ENCODE data around the gene NTM.

The NTM gene

DNA sequence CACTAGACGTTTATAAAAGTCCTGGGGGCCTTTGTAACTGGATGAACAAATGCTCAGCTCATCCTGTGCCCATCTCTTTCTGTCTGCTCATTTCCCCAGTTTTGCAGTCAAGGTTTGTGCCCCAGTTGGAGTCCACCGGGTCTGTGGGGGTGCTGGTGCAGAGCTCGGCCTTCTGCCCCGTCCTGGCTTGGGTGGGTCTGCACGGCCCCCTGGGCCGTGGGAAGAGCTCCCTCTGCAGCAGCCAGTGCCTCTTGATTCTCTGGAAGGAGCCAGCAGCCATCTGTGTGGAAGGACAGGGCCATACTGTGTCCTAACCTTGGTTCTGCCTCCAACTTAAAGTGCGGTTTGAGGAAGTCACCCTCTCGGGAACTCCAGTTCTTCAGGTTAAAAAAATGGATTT is 140.2 kb downstream of the NTM start:
- no peak for DNase-seq

DNA sequence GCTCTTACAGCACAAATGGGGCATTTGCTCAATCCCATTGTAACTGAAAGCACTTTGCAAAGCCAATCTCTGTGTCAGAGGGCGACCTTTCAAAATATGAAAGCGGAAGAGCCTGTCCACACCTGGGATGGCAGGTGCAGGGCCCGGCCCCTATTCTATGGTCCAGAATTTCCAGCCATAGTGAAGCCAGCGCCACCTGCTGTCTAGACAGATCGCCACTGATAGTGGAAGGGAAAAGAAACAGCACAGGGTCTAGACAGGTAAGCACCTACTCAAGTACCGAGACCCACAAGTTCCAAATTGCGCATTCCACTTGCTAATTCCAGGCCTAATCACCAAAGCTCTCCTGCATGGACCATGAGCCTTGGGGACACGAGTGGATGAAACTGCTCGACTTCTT is 141.4 kb downstream of the NTM start:
- no peak for DNase-seq

GRCh38 chr11:131512228-131512627 is 141.8 kb downstream of the NTM start:
- no peak for DNase-seq

GRCh38 chr11:131514062-131514461 is 143.6 kb downstream of the NTM start:
- DNase-seq = no peak

GRCh38 chr11:131518305-131518838 is 148.0 kb downstream of the NTM start:
- no peak for DNase-seq

DNA sequence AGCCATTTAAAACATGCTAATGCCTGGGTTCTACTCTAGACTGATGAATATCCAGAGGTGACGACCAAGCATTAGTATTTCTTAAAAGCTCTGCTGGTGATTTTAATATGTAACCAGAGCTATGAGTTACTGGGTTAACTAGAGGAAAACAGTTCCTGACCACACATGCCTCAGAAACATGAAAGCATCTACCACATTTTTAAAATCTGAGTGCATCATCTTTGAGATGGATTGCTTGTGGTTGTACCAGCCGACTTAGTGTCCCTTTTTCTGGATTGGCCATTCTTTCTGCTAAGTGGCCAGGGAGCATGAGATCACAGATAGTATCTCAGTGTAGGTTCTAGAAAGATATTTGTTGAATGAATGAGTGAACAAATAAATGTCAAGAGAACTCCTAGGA is 152.4 kb downstream of the NTM start:
- no peak for DNase-seq

- no peak for DNase-seq
Observed at GRCh38 chr11:131530407-131530806, 160.0 kb downstream of the NTM start.

DNA sequence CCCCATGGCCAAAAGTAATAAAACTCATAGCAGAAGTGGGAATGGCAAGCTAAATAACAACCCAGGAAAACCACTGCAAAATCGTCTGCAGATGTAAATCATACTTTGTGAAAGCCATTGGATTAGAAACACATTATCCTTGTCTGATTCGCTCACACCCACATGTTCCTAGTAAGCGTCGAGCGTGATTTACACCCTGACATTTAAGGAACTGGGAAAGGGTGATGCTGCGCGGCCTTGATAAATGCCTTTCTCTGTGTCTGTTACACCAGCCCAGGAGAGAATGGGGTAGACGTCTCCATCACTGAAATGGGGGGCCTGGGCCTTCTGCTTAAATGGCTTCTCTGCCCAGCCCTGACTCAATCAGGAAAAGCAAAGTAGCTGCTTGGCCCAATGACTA is 162.7 kb downstream of the NTM start:
- DNase-seq = no peak

- no peak for DNase-seq
Observed at GRCh38 chr11:131533998-131534397, 163.6 kb downstream of the NTM start.

DNA sequence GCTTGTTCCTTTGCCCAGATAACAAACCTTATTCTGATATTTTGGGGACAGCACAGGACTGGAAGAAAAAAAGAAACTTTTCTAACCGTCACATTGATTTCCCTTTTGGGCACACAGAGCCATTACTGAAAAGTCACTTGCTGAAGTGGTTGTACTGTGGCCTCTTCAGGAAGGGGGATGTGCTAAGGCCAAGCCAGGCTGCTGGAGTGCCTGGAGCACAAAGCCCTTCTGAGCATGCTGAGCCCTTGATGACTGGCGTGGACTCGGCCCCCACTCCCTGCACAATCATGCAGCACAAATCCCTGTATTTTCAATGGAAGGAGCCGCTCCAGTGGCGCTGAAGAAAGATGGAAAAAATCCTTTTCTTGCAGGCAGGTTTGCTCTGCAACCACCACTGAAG is 164.2 kb downstream of the NTM start:
- no peak for DNase-seq

DNA sequence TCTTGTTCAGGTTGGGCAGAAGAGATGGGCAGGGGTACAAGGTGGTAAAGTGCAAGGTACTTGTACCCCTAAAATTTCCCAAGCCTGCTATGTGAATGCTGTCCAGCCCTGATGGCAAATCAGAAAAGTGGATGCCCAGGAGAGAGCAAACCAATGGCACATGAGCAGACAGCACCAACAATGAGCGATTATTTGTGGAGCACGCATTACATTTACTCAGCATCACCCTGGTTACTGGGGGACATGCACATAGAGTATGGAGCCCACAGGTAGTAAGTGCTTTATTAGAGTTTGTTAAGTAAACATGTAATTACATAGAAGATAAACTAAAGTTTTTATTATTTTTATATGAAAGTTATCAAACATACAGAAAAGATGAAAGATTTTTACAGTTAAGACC is 165.7 kb downstream of the NTM start:
- DNase-seq = no peak

DNA sequence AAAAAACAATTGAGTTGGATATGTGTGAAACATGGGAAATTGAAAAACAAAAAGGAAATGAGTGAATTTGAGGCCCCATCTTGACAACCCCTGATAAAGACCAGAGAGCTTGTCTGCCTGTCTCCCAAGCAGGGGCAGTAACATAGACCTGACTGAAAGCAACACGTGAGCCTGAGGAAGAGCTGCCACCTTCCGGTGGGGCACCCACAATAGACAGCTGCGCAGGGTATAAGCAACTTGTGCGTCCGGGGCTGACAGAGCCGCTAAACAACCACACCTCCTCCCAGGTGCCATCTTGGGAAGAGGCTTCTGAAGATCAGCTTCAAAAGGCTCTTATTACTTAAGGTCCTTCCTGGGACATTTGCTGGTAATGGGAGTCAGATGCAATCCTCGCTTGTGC is 166.8 kb downstream of the NTM start:
- DNase-seq = no peak

GRCh38 chr11:131537748-131538147 is 167.3 kb downstream of the NTM start:
- no peak for DNase-seq

GRCh38 chr11:131538322-131538721 is 167.9 kb downstream of the NTM start:
- no peak for DNase-seq

DNA sequence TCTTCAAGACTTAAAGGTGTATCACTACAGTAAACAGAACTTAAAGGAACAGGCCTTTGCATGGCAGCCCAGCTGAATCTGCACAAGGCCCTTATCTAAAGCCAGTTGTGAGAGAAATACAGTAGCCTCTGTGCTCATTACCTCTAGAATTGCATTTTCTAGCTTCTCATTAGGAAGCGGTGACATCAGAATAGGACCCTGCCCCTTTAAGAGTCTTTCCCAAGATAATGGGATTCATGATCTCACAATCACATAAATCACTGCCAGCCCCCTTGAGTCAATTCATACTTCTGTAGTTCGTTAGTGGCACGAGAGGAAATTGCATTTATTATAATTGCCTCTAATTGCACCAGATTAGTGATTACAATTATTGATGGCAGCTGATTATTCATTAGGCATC is 170.3 kb downstream of the NTM start:
- no peak for DNase-seq

DNA sequence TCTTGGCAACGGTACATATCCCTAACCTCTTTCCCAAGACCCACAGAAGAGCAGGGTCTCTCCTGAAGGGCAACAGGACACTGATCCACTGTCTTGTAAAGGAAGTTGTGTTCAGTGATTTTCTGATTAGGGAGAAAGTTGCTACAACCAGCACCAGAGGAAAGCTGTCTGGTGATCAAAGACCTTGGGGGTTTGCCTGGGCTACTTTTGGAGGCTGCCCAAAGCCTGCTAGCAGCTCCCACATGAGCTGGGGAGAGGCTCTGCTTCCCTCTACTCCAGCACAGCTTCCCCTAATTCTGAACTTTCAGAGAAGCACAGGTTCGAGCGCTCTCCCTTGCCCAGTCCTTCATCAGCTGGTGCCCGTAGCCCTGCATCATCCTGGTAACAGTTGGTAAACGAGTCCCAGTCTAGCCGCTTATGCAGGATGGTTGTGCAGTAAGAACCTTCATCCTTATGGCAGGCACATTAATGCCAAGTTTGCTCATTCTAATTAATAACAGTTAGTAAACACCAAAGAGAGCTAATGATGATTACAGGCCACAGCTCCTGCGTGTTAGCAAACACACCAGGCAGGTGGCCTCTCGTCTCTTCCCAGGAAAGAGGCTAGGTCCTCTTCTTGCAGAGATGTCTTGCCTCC is 173.1 kb downstream of the NTM start:
- DNase-seq = no peak

DNA sequence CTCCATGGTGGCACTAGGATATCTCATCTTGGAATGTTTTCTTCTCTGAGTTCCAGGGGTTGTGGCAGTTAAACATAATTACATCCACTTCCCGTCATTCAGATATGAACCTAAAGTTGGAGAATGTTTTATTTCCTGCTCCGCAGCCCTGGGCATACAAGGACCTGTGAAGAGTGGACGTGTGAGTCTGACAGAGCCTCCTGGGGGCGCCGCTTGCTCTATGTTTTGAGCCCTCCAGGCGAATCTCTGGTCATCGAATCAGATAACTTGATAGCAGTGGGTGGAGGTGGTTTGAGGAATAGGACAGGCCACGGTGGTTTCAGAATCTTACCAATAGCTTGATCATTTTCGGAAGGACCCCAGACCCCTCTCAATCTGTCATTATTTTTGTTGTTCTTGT is 174.2 kb downstream of the NTM start:
- DNase-seq = no peak

- DNase-seq = no peak
Observed at GRCh38 chr11:131546218-131546895, 175.9 kb downstream of the NTM start.

DNA sequence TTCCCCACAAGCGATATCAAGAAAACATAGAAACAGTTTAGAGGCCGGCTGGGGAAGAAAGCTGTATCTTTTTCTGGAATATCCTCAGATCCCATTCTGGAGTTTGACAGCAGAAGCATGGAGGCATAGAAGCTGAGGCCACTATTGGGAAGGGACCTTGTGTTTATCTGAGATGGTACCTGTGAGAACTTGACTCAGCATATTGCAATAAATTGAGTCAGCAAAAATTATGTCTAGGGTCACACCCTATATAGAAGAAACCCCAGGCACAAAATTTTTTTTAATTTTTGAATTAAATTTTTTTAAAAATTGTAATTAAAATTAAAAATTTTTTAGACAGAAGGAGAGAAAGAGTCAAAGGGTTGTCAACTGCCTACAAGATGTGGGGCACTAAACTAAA is 178.7 kb downstream of the NTM start:
- no peak for DNase-seq

GRCh38 chr11:131549770-131550169 is 179.4 kb downstream of the NTM start:
- no peak for DNase-seq

- no peak for DNase-seq
Observed at GRCh38 chr11:131560287-131560686, 189.9 kb downstream of the NTM start.

GRCh38 chr11:131561501-131561900 is 191.1 kb downstream of the NTM start:
- DNase-seq = no peak

DNA sequence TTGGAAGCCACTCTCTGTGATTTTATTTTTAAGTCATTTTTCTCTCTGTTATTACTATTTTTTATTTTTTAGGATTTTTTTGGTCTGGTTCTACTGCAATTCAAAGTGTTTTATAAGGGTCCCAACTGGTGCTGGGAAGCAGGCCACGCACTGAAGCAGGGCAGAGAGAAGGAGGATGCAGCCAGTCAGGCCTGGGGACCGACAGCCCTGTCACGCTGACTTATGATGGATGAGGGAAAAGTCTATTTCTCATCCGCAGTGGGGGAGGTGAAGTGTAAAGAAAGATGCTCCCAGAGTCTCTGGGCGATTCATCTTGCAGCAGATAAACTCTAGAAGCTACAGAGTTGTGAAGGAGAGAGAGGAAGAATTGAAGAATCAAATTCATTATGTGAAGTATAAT is 191.6 kb downstream of the NTM start:
- no peak for DNase-seq

DNA sequence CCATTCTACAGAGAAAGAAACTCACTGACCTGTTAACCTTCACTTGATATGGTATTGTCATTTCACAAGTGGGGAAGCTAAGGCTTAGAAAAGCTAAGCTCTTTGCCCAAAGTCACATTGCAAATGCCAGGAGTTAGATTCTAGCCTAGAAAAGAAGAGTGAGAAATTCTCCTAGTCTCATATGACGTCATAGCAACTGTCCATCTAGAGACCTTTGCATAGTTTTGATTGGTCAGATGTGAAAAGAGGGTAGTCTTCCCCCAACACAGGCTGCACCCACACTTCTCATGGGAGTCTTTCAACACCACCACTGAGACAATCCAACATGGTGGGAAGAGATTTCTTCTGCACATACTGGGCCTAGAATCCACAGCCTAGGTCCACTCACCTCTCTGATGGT is 197.9 kb downstream of the NTM start:
- no peak for DNase-seq

GRCh38 chr11:131571571-131571970 is 201.2 kb downstream of the NTM start:
- no peak for DNase-seq
